OCI-M1 (cell line): ENCODE measurements around the gene TRABD2B.

ENCODE experiments used
- DNase-seq: peaks from one replicate; lab custom pipeline; 2025; lab: John Stamatoyannopoulos, UW

TRABD2B gene

GRCh38 chr1:47725000-47725473, 272.1 kb downstream of the TRABD2B start:
- DNase-seq = no peak

- no peak for DNase-seq
Observed at GRCh38 chr1:47724432-47724999, 272.7 kb downstream of the TRABD2B start.

GRCh38 chr1:47722909-47723580, 274.1 kb downstream of the TRABD2B start:
- no peak for DNase-seq

DNA sequence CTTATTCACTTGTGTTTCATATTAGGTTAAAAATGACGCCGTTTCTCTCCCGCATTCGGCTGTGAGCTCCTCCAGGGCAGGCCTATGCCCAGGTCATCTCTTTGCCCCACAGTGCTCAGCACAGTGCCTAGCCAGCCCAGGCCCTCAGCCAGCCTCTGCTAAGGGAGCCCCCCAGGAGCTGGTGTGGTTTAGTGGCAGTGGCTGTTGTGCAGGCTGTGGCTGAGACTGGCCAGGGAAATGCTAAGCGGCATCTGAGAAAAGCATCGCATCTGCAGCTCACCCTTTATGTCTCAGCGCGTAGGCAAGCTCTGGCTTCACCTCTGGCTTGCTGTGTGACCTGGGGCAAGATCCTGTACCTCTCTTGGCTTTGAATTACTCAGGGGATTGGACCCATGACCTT, 275.1 kb downstream of the TRABD2B start:
- DNase-seq = no peak

DNA sequence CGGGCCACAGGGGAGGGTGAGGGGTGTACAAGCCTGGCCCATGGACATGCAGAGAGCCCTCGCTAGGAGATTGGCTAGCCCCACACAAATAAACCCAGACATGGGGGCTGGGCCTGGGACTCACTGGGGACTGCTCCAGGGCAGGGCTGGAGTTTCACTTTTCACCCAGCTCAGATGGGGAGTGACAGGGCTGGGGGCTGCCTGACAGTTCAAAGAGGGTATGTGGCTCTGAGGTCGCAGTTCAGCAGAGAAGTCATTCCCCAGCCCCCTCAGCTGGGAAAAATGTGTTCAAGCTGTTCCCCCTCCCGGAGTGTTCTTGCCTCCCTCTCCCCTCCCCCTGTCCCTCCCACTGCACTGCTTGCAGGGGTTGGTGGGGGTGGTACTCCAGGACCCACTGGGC, 277.1 kb downstream of the TRABD2B start:
- DNase-seq = no peak

DNA sequence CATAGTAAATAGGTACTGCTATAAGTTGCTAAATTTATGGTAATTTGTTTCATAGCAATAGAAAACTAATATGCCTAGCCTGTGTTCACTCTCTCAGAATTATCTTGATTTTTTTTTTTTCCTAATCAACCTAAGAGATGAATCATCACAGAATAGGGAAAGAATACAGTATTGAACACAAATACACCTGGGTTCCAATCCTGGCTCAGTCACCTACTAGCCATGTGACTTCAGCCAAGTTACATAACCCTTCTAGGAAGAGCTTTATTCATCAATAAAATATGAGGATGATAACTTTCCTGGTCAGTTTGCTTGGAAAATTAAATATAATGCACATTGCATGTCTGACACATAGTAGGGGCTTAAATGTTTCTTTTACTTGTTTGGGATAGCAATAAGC, 279.8 kb downstream of the TRABD2B start:
- DNase-seq = no peak

DNA sequence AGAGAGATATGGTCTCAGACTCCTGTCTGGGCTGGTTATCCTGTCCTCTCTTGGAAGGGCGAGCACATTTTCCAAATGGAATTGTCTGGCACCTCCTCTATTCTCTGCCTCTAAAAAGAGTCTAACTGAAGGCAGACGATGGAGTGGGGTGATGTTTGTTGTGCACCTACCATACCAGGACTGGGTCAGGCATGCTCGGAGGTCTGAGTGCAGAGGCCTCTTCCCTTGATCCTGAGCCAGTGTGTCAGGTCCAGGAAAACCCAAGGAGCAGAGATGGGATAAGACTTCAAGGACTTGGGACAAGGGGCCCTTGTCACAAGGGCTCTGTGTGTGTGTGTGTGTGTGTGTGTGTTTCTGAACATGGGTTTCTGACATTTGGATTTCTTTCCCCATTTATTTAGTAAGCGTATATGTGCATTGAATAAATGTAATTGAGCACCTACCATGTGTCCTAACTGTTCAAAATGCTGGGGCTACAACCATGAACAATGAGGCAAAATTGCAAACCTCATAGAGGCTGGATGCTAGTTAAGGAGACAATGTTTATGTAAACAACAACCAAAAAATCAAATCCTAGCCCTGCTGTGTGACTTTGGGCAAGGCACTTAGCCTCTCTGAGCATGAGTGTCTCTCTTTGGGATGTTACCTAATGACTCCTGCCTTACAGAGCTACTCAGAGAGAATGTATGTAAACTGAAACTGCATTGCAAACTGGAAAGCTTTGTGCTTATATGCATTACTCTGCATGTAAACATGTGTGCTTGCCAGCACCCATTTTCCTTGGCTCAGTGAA, 283.0 kb downstream of the TRABD2B start:
- DNase-seq = no peak

DNA sequence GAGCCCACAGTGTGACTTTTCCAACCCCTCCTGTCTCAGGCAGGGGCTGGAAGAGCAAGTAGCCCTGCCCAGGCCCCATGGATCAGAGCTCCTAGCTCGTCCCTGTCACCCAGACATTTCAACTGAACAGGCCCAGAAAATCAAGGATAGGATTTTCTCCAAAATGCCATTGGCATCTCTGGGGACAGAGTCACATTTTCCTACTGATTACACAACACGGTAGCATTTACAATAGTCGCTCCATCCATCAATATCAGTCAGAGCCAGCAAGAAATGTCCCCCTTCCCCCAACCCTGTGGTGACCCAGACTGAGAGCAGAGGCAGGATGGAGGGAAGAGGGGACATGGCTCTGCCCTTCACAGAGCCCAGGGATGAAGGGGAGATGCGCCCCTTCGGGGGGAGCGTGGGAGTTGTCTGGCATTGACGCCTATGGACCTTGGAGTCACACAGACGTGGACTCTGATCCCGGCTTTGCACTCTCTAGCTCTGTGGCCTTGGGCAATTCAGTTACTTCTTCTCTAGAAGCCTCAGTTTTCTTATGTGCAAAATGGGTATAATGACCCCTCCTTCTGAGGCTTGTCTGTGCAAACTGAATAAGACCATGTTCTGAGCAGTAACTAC, 283.7 kb downstream of the TRABD2B start:
- no peak for DNase-seq

DNA sequence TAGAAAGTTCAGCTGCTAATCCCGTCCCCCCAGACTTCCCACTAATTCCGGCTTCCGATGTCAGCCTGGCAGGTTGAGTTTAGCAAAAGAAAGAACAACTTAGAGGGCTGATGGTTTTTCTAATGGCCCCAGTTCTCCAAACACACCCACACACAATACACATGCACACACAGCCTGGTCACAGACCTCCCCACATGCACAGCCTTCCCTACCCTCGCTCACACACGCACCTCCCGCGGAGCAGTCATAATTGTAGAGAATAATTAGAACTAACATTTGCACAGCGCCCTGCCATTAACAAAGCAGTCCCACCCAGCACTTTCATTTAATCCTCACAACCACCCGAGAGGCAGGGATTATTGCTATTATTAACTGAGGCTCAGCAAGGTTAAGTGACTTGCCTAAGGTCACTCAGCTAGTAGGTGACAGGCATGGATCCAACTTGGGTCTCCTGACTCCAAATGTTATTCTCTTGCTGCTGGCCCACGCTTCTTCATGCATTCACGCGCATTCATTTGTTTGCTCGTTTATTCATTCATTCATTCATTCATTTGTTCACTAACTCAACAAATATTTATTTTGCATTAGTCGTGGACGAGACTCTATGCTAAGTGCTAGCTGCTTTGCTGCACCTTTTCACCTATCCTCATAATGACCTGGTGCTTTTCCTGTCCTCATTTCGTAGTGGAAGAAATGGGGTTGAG, 284.4 kb downstream of the TRABD2B start:
- no peak for DNase-seq

- no peak for DNase-seq
Observed at GRCh38 chr1:47711848-47712492, 285.2 kb downstream of the TRABD2B start.

- no peak for DNase-seq
Observed at GRCh38 chr1:47711184-47711847, 285.9 kb downstream of the TRABD2B start.
